GM12875 (cell line): ENCODE results near the gene NUP93.
"Not testable (repeated sequence)": the region's sequence is repeated elsewhere in the genome, so short reads cannot be mapped to it uniquely, and the experiment has no call there.

Experiments used
- H3K4me3 ChIP-seq: one replicate; pipeline ENCODE4 v1.5.1; 2011; ENCODE audit warnings: low read depth, low read length, control low read depth
- CTCF ChIP-seq: IDR thresholded peaks from 2 replicates; pipeline ENCODE4 v1.5.1; 2011; ENCODE audit warnings: low read depth, mild to moderate bottlenecking, control low read depth, inconsistent platforms, low read length, moderate library complexity, borderline replicate concordance; ENCODE audit not compliant: insufficient read depth

Gene NUP93

GRCh38 chr16:56710181-56710737, 19.7 kb upstream of the NUP93 start:
- no peak for TF ChIP-seq CTCF
- no peak overlapping the region for H3K4me3 ChIP-seq

- TF ChIP-seq CTCF = no peak
- no peak overlapping the region for H3K4me3 ChIP-seq
These were observed 18.1 kb upstream of the NUP93 start for GRCh38 chr16:56711862-56712261.

GRCh38 chr16:56713794-56714193, 16.1 kb upstream of the NUP93 start:
- no peak overlapping the region for H3K4me3 ChIP-seq
- TF ChIP-seq CTCF = no peak

- no peak overlapping the region for H3K4me3 ChIP-seq
- no peak for TF ChIP-seq CTCF
These were observed 14.8 kb upstream of the NUP93 start for GRCh38 chr16:56715126-56715525.

GRCh38 chr16:56716761-56717160, 13.2 kb upstream of the NUP93 start:
- H3K4me3 ChIP-seq = no peak overlapping the region
- no peak for TF ChIP-seq CTCF

- not testable (repeated sequence) for H3K4me3 ChIP-seq
These were observed 12.4 kb upstream of the NUP93 start for GRCh38 chr16:56717532-56717931.

GRCh38 chr16:56722200-56722842, 7.6 kb upstream of the NUP93 start:
- TF ChIP-seq CTCF = no peak
- H3K4me3 ChIP-seq = no peak overlapping the region
